ENCODE results near the gene HEXA. TPM values are rescaled to one million over a fixed set of nuclear protein-coding genes. Genes with fewer than 3 reads are reported as not detected.

Gene HEXA
- total RNA-seq, 4 donors from 2014 or later, result 51.0 to 59.3 (median 53.6) TPM

DNA sequence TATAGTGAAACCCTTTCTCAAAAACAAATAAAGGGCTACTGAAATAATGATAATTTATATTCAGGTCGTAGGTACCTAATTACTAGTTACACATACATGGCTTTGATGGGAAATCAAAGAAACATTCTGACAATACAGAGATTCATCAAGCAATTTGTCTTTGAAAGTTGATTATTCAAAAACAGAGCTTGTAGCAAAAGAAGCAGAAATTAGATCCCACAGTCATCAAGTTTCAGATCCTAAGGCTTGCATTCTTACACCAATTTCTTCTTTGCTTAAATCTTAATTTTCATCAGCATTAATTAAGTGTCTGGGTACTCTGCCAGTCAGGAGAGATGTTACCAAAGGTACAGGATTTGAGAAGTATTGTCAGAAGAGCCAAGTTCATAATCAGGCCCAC is 1.5 kb upstream of the HEXA start:
- TF ChIP-seq, protein P1, sequence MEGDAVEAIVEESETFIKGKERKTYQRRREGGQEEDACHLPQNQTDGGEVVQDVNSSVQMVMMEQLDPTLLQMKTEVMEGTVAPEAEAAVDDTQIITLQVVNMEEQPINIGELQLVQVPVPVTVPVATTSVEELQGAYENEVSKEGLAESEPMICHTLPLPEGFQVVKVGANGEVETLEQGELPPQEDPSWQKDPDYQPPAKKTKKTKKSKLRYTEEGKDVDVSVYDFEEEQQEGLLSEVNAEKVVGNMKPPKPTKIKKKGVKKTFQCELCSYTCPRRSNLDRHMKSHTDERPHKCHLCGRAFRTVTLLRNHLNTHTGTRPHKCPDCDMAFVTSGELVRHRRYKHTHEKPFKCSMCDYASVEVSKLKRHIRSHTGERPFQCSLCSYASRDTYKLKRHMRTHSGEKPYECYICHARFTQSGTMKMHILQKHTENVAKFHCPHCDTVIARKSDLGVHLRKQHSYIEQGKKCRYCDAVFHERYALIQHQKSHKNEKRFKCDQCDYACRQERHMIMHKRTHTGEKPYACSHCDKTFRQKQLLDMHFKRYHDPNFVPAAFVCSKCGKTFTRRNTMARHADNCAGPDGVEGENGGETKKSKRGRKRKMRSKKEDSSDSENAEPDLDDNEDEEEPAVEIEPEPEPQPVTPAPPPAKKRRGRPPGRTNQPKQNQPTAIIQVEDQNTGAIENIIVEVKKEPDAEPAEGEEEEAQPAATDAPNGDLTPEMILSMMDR (IDR thresholded peaks at IDR 0.05), result no peak
- TF ChIP-seq EP300 (IDR thresholded peaks at IDR 0.05), result no peak
- TF ChIP-seq POLR2AphosphoS5 (IDR thresholded peaks at IDR 0.05), result no peak
- no peak for TF ChIP-seq POLR2A (IDR thresholded peaks at IDR 0.05; ENCODE audit: low read depth)
- DNase-seq (ENCODE audit: extremely low spot score), result no peak
- Histone ChIP-seq H3K4me3 (no peak overlapping the region), H3K27ac (replicated peaks in 1 of 4) (peak overlapping the region in 3 of 4 donors; percentile 87 to 91 (median 88)), H3K27me3 (peaks cover 0 to 4% (median 0%) of the 10 kb centered on the region in 4 donors), H3K9me3 (no peaks in the 10 kb centered on the region), H3K4me1 (peaks cover 31 to 40% (median 39%) of the 10 kb centered on the region in 4 donors), H3K36me3 (peaks cover 0 to 5% (median 0%) of the 10 kb centered on the region in 4 donors)
- 96% methylated on average over 1 of the region's 1 CpG for WGBS
- intact Hi-C loops (cut with DNase I), result loop anchor here (5.0 kb wide), 1 partner anchor 95 kb away; the partner anchor contains the start of gene ARIH1

DNA sequence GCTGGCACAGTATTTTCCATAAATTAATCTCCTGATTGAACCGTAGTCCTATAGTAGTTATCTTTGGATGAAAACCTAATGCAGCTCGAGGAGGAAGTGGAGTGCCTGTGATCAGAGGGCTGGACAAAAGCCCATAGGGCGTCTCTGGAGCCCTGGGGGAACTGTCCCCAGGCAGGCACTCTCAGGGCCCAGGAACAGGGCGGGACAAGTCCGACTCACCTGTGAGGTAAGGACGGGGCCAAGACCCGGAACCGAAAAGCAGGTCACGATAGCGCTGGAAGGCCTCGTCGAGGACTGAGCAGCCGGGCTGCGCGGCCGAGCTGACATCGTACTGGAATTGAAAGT is 341 bp downstream of the HEXA start:
- WGBS, result 0% methylated on average over 13 of the region's 17 CpGs
- H3K27ac ChIP-seq (replicated peaks in 1 of 4), result peak overlapping the region; percentile 87 to 91 (median 88)
- no peak for DNase-seq (ENCODE audit: extremely low spot score)
- no peaks in the 10 kb centered on the region for H3K27me3 ChIP-seq
- intact Hi-C loops (cut with DNase I), result loop anchor here (5.0 kb wide), 1 partner anchor 97 kb away; the partner anchor contains the start of gene ARIH1
- peaks cover 31 to 47% (median 46%) of the 10 kb centered on the region in 4 donors for H3K4me1 ChIP-seq
- peak overlapping the region; percentile 78 to 90 (median 84) for H3K4me3 ChIP-seq
- peaks cover 0 to 17% (median 0%) of the 10 kb centered on the region in 4 donors for H3K36me3 ChIP-seq
- TF ChIP-seq, protein P1 (IDR thresholded peaks at IDR 0.05), result no peak
- TF ChIP-seq POLR2AphosphoS5 (IDR thresholded peaks at IDR 0.05) (no peak), POLR2A (IDR thresholded peaks at IDR 0.05; ENCODE audit: low read depth) (no peak), EP300 (IDR thresholded peaks at IDR 0.05) (no peak)
- no peaks in the 10 kb centered on the region for H3K9me3 ChIP-seq

DNA sequence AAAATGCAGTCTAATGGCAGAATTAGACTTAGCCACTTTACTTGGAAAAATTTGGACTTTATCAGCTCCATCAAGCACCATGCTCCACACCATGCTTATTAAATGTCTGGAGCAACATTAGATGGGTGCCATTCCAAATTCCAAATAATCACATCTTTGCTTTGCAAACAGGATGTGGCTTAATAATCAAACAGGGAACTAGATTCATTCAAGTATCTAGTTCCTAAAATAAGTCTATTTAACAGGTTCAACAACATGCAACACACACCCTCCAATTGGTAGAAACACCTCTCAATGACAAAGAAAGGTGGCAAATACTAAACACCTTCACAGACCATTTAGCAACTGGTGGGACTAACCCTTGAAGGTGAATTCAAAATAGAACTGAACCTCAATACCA is 3.5 kb downstream of the HEXA start:
- intact Hi-C loops (cut with DNase I), result no loop called here
- H3K27ac ChIP-seq (replicated peaks in 1 of 4), result no peak overlapping the region
- H3K4me1 ChIP-seq, result peaks cover 28 to 70% (median 64%) of the 10 kb centered on the region in 4 donors
- H3K4me3 ChIP-seq, result no peak overlapping the region
- no peaks in the 10 kb centered on the region for H3K27me3 ChIP-seq
- TF ChIP-seq POLR2AphosphoS5 (IDR thresholded peaks at IDR 0.05) (no peak), POLR2A (IDR thresholded peaks at IDR 0.05; ENCODE audit: low read depth) (no peak), EP300 (IDR thresholded peaks at IDR 0.05) (no peak)
- TF ChIP-seq, protein P1 (IDR thresholded peaks at IDR 0.05), result no peak
- peaks cover 0 to 37% (median 11%) of the 10 kb centered on the region in 4 donors for H3K36me3 ChIP-seq
- no peak for DNase-seq (ENCODE audit: extremely low spot score)
- H3K9me3 ChIP-seq, result no peaks in the 10 kb centered on the region

DNA sequence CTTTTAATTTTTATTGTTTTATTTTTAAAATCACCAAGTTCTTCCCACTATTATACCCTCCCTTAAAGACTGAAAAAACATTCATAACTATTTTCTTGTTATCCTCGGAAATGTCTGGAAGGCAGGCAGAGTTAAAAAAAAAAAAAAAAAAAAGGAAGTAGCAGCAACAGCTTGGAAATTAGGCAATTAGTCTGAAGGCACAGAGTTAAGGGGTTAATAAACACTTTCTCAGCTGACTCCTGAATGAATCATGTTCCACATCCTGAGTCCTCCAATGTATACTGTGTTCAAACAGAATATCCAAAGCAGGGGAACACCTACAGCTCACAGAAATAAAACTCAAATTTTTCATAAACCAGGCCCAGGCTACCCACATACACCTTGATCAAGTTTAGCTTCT is 5.8 kb downstream of the HEXA start:
- Histone ChIP-seq H3K27ac (replicated peaks in 1 of 4) (no peak overlapping the region), H3K27me3 (no peaks in the 10 kb centered on the region), H3K4me1 (peaks cover 16 to 57% (median 49%) of the 10 kb centered on the region in 4 donors), H3K4me3 (no peak overlapping the region), H3K9me3 (no peaks in the 10 kb centered on the region), H3K36me3 (peaks cover 0 to 44% (median 11%) of the 10 kb centered on the region in 4 donors)
- 62% methylated on average over 1 of the region's 1 CpG for WGBS
- TF ChIP-seq, protein P1 (IDR thresholded peaks at IDR 0.05), result no peak
- TF ChIP-seq POLR2AphosphoS5 (IDR thresholded peaks at IDR 0.05) (no peak), POLR2A (IDR thresholded peaks at IDR 0.05; ENCODE audit: low read depth) (no peak), EP300 (IDR thresholded peaks at IDR 0.05) (no peak)
- intact Hi-C loops (cut with DNase I), result no loop called here
- DNase-seq (ENCODE audit: extremely low spot score), result no peak

DNA sequence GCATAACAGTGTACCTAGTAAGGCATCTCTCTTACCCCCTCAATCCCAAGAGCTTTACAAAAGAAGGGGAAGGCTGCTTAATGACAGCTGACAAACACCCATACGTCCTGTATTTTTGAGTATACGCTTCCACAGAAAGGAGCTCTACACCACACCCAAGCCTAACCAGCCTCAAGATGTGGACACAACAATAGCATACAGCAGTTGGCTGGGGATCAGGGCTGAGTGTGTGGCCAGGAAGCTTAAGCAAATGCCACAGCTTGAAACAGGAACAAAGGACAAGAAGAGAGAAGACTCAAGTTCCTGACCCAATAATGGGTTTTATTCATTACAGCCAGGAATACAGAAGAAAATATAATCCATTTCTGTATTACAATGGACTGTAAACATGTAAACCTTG is 6.9 kb downstream of the HEXA start:
- no peak for DNase-seq (ENCODE audit: extremely low spot score)
- peaks cover 0 to 45% (median 11%) of the 10 kb centered on the region in 4 donors for H3K36me3 ChIP-seq
- no peaks in the 10 kb centered on the region for H3K9me3 ChIP-seq
- peaks cover 5 to 46% (median 38%) of the 10 kb centered on the region in 4 donors for H3K4me1 ChIP-seq
- peak overlapping the region in 2 of 4 donors; percentile 18 for H3K27ac ChIP-seq (replicated peaks in 1 of 4)
- no peak overlapping the region for H3K4me3 ChIP-seq
- 66% methylated on average over 2 of the region's 2 CpGs for WGBS
- H3K27me3 ChIP-seq, result no peaks in the 10 kb centered on the region
- intact Hi-C loops (cut with DNase I), result no loop called here
- TF ChIP-seq POLR2AphosphoS5 (IDR thresholded peaks at IDR 0.05) (no peak), POLR2A (IDR thresholded peaks at IDR 0.05; ENCODE audit: low read depth) (no peak), EP300 (IDR thresholded peaks at IDR 0.05) (no peak)
- TF ChIP-seq, protein P1 (IDR thresholded peaks at IDR 0.05), result no peak

Data from esophagus muscularis mucosa (tissue), 4 donors.